HG03354 (cell line): ENCODE measurements around the gene WDR81.

Experiments
- ATAC-seq: cut with Tn5 transposase; IDR thresholded peaks from one replicate; pipeline ENCODE4 v1.9.1; 2021; ENCODE audit warnings: mild to moderate bottlenecking; ENCODE audit not compliant: unreplicated experiment, poor library complexity, severe bottlenecking

Gene WDR81

GRCh38 chr17:1773696-1774181 lies 49.2 kb downstream of the WDR81 start:
- no peak for ATAC-seq

- ATAC-seq = no peak
Measured at GRCh38 chr17:1774390-1775176, 50.1 kb downstream of the WDR81 start.

GRCh38 chr17:1776328-1776727 lies 51.8 kb downstream of the WDR81 start:
- ATAC-seq = no peak

- ATAC-seq = no peak
Measured at GRCh38 chr17:1776857-1777256, 52.4 kb downstream of the WDR81 start.

- no peak for ATAC-seq
Measured at GRCh38 chr17:1779571-1780131, 55.1 kb downstream of the WDR81 start.

- ATAC-seq = no peak
Measured at GRCh38 chr17:1782171-1782567, 57.7 kb downstream of the WDR81 start.

- ATAC-seq = no peak
Measured at GRCh38 chr17:1783271-1783670, 58.8 kb downstream of the WDR81 start.

GRCh38 chr17:1783834-1784611 lies 59.5 kb downstream of the WDR81 start:
- no peak for ATAC-seq

GRCh38 chr17:1785930-1786329 lies 61.4 kb downstream of the WDR81 start:
- no peak for ATAC-seq

- no peak for ATAC-seq
Measured at GRCh38 chr17:1786708-1787107, 62.2 kb downstream of the WDR81 start.

GRCh38 chr17:1787301-1787902 lies 62.9 kb downstream of the WDR81 start:
- no peak for ATAC-seq
